GM12865 (cell line): Measurements from ENCODE around the gene EFNB1.

ENCODE experiments used
- DNase-seq: peaks from one replicate; pipeline ENCODE4 v3.0.0; 2010; ENCODE audit warnings: low read depth
- H3K4me3 ChIP-seq: 2 replicates; pipeline ENCODE4 v1.5.1; 2011; ENCODE audit warnings: mild to moderate bottlenecking, low read depth, low read length, control low read depth
- TF ChIP-seq, protein P1 (sequence below): IDR thresholded peaks from 2 replicates; pipeline ENCODE4 v1.5.1; 2011; ENCODE audit warnings: low read length, control low read depth, low read depth, inconsistent platforms; ENCODE audit not compliant: insufficient read depth; ENCODE audit errors: missing control alignments

EFNB1 gene

DNA sequence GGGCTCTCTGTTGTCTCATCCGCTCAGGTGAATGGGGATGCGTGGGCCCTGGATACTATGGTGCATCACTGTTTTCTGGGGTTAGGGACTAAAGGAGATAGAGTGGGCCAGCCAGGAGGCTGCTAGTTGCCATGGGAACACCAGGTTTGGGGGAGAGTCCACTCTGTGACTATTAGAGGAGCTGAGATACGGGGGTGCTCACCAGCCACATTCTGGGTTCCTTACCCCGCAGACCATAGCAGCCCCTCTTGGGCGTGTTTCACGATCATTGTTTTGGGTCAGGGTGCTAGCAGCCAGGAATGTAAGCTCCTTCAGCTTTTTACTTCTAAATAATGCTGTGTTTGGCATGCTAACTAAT lies 4.6 kb downstream of the EFNB1 start:
- TF ChIP-seq, protein P1, sequence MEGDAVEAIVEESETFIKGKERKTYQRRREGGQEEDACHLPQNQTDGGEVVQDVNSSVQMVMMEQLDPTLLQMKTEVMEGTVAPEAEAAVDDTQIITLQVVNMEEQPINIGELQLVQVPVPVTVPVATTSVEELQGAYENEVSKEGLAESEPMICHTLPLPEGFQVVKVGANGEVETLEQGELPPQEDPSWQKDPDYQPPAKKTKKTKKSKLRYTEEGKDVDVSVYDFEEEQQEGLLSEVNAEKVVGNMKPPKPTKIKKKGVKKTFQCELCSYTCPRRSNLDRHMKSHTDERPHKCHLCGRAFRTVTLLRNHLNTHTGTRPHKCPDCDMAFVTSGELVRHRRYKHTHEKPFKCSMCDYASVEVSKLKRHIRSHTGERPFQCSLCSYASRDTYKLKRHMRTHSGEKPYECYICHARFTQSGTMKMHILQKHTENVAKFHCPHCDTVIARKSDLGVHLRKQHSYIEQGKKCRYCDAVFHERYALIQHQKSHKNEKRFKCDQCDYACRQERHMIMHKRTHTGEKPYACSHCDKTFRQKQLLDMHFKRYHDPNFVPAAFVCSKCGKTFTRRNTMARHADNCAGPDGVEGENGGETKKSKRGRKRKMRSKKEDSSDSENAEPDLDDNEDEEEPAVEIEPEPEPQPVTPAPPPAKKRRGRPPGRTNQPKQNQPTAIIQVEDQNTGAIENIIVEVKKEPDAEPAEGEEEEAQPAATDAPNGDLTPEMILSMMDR = no peak
- no peak for DNase-seq
- H3K4me3 ChIP-seq = no peak overlapping the region

DNA sequence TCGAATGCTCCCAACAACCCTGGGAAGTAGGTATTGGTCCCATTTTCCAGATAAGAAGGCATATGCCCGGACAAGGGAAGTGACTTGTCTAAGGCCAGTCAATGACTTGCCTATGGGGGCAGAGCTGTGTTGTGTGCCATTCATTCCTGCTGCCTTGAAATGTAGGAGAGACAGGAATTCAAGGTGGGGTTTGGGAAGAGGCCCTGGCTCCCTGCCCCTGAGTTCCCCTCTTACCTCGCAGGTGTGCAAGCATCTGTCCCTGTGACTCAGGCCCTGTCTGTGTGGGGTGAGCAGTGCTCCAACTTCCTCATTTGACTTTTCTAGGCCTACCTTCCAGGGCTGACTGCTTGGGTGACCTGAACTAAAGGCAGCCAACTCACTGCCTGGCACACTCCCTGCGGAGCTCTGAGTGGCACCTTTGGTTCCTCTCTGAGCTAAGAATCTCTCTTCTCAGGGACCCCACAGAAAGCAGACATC lies 5.1 kb downstream of the EFNB1 start:
- H3K4me3 ChIP-seq = no peak overlapping the region
- TF ChIP-seq, protein P1 = no peak
- DNase-seq = no peak

DNA sequence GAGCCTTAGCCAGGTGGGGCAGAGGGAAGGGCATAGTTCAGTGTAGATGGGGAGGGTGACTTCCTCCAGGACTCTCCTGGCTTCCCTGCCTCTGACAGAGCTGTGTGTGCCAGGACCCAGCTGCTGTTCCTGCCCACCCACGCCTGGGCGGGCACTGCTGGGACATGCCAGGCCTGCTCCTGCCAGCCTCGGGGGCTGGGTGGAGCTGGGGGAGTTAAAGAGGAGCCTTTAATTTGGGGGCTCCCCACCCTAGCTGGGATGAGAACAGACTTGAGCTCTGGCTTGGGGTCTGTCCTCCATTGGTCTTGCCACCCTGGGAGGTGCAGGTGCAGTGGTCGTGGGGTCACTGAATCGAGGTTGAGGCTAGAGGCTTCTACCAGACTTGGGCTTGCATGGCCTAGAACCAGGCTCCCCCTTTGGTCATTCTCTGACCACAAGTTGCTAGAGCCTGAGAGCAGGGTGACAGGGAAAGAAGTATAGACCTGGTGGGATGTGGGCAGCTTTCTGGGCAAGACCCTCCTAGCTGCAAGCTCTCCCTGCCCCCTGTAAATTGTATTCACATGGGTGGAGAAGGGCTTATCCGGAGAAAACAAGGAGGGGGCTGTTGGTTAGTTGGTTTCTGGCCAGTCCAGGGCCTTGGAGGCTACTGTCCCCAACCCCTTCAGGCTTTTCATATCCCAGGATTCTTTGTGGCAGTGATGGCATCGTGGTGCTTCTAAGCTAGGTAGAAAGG lies 5.7 kb downstream of the EFNB1 start:
- H3K4me3 ChIP-seq = no peak overlapping the region
- no peak for DNase-seq
- TF ChIP-seq, protein P1 = no peak

DNA sequence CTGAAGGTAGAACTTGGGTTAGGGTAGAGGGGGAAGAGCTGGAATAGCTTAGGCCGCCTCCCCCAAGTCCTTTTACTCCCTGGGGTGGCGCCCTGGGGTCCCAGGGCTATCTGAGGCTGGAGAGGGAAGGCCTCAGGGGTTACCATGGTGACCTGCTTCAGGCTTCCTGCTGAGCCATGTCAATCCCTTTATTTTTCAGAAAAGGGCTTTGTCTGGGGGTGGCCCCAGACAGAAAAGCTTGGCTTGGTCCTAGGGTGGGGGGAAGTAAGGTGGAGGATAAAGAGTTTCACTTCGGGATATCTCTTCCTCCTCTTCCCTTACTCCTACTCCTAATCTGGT lies 6.3 kb downstream of the EFNB1 start:
- no peak overlapping the region for H3K4me3 ChIP-seq
- no peak for DNase-seq
- TF ChIP-seq, protein P1 = no peak

DNA sequence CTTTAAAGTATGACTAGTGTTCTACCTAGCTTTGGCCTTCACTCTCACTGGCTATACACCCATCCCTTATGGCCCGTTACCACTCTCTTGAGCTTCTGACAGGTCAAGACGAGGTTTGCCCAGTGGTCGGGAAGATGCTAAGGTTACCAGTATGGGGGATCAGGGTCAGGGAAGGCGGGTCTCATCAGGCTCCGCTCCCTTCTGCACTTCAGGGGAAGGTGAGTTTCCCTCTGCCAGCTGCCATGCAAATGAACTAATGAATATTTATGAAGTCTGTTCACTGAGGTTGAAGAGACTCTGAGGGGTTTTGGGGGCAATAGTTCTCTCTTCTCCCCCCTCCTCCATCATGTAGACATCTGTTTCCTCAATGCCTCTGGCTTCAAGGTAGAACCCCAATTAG lies 6.6 kb downstream of the EFNB1 start:
- TF ChIP-seq, protein P1 = no peak
- H3K4me3 ChIP-seq = no peak overlapping the region
- DNase-seq = no peak

DNA sequence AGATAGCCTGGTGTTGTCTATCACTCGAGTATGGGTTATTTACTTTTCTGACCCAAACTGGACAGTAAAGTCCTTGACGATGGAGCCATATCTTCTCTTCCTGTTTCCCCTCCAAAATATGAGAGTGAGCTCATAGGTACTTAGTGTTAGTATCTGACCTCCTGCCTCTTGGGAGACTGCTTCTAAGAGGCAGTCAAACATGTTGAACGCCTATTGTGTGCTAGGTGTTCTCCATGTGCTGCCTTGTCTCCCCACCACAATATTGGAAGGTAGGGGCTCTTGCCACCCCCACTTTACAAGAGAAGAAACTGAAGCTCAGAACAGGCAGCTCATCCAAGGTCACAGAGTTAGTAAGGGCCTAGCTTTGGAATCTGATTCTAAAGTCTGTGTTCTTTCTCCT lies 8.3 kb downstream of the EFNB1 start:
- no peak for DNase-seq
- no peak overlapping the region for H3K4me3 ChIP-seq
- TF ChIP-seq, protein P1 = no peak

DNA sequence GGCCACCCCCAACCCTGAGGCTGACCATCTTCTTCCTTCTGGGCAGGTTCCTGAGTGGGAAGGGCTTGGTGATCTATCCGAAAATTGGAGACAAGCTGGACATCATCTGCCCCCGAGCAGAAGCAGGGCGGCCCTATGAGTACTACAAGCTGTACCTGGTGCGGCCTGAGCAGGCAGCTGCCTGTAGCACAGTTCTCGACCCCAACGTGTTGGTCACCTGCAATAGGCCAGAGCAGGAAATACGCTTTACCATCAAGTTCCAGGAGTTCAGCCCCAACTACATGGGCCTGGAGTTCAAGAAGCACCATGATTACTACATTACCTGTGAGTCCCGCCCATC lies 9.7 kb downstream of the EFNB1 start:
- no peak overlapping the region for H3K4me3 ChIP-seq
- TF ChIP-seq, protein P1 = no peak
- no peak for DNase-seq
